Fibroblast of skin of scalp (primary cell): ENCODE data around the gene LTBP4. TPM values are rescaled to one million over a fixed set of nuclear protein-coding genes. Genes with fewer than 3 reads are reported as not detected.
"Not testable (repeated sequence)": the region's sequence is repeated elsewhere in the genome, so short reads cannot be mapped to it uniquely, and the experiment has no call there.

Source experiments
- DNase-seq: peaks from one replicate; pipeline ENCODE4 v3.0.0-alpha.2; 2013
- polyA plus RNA-seq, 2 experiments: library from polyadenylated mRNA; unstranded; fragments of 120-200 nt; gene quantifications; one replicate each; pipeline ENCODE4 v1.2.1, GENCODE V29; 2013; ENCODE audit not compliant: insufficient read length in 2 of 2

The LTBP4 gene, protein sequence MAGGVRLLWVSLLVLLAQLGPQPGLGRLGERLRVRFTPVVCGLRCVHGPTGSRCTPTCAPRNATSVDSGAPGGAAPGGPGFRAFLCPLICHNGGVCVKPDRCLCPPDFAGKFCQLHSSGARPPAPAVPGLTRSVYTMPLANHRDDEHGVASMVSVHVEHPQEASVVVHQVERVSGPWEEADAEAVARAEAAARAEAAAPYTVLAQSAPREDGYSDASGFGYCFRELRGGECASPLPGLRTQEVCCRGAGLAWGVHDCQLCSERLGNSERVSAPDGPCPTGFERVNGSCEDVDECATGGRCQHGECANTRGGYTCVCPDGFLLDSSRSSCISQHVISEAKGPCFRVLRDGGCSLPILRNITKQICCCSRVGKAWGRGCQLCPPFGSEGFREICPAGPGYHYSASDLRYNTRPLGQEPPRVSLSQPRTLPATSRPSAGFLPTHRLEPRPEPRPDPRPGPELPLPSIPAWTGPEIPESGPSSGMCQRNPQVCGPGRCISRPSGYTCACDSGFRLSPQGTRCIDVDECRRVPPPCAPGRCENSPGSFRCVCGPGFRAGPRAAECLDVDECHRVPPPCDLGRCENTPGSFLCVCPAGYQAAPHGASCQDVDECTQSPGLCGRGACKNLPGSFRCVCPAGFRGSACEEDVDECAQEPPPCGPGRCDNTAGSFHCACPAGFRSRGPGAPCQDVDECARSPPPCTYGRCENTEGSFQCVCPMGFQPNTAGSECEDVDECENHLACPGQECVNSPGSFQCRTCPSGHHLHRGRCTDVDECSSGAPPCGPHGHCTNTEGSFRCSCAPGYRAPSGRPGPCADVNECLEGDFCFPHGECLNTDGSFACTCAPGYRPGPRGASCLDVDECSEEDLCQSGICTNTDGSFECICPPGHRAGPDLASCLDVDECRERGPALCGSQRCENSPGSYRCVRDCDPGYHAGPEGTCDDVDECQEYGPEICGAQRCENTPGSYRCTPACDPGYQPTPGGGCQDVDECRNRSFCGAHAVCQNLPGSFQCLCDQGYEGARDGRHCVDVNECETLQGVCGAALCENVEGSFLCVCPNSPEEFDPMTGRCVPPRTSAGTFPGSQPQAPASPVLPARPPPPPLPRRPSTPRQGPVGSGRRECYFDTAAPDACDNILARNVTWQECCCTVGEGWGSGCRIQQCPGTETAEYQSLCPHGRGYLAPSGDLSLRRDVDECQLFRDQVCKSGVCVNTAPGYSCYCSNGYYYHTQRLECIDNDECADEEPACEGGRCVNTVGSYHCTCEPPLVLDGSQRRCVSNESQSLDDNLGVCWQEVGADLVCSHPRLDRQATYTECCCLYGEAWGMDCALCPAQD (N-terminal part only)
- polyA plus RNA-seq (2013, experiment 1 of 2; ENCODE audit: insufficient read length), result 61.2 TPM
- 66.5 TPM for polyA plus RNA-seq (2013, experiment 2 of 2; ENCODE audit: insufficient read length)

DNA sequence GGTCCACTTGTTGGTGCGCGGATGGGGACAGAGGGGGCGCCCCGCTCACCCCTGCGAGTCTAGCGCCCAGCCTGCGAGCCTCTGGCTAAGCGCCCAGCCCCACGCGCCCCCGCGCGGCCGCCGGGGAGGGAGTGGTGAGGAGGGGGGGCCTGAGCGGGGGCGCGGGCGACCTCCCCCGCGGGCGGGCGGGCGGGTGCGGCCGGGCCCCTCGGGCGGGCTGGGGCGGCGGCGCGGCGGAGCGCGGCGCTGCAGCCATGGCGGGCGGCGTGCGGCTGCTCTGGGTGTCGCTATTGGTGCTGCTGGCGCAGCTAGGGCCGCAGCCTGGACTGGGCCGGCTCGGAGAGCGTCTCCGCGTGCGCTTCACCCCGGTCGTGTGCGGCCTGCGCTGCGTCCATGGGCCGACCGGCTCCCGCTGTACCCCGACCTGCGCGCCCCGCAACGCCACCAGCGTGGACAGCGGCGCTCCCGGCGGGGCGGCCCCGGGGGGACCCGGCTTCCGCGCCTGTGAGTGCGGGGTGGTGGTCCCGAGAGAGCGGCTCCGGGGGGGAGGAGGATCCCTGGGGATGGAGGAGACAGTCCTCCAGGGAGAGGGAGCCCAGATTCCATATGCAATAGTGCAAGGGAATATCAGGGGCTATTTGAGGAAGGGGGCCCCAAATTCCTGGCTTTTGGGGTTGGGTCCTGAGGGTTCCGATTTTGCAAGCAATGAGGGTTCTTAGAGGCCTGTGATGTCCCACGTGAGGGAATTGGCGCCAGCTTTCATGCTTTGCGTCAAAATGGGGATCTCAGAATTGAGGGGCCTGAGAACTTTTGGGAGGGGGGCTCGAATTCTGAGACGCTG, at the start of gene LTBP4:
TSS of gene LTBP4 (plus strand) at position 236 of the 841 bp plus-strand sequence. CDS start at position 255, 19 bp downstream.
- DNase-seq, result peak; percentile 32

DNA sequence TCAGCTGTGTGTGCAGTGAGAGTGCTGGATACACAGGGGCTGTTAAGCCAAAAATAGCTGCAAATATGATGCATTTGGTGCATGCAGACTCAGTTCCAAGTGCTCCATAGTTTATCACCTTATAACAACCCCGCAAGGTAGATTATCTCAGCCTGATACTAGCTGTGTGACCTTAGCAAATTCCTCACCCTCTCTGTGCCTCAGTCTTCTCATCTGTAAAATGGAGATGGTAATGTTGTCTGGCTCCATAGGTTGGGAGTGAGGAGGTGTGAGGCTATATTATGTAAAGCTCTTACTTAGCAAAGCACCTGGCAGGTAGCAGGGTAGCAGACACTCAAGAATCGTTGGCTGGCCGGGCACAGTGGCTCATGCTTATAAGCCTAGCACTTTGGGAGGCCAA, 48.3 kb upstream of the LTBP4 start:
- no peak for DNase-seq

DNA sequence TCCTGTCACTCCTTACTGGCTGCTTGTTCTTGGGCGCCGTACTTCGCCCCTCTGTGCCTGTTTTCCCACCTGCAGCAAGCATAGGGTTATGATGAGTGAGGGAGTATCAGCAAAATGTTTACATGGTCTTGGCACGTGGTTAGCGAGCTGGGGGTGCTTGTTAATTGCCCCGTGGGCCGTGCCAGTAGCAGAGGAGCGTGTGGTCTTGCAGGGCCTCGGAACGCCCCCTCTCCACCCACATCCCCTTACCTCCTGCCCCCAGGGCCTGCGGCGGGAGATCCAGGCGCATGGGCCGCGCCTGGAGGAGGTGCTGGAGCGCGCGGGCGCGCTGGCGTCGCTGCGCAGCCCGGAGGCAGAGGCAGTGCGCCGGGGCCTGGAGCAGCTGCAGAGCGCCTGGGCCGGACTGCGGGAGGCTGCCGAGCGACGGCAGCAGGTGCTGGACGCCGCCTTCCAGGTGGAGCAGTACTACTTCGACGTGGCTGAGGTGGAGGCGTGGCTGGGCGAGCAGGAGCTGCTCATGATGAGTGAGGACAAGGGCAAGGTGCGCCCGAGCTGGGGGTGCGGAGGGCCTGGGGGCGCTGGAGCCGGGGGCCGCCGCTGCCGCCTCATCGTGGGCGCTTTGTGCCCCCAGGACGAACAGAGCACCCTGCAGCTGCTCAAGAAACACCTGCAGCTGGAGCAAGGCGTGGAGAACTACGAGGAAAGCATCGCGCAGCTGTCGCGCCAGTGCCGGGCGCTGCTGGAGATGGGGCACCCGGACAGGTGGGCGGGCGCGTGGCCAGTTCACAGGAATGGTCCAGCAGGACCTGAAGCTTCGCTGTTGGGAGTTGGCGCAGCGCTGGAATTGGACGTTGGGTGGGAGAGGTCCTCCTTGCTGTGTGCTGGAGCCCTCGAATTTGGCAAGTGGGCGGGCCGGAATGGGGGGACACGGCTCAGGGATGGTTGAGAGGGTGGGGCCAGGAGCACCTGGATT, 47.0 kb upstream of the LTBP4 start:
- no peak for DNase-seq

DNA sequence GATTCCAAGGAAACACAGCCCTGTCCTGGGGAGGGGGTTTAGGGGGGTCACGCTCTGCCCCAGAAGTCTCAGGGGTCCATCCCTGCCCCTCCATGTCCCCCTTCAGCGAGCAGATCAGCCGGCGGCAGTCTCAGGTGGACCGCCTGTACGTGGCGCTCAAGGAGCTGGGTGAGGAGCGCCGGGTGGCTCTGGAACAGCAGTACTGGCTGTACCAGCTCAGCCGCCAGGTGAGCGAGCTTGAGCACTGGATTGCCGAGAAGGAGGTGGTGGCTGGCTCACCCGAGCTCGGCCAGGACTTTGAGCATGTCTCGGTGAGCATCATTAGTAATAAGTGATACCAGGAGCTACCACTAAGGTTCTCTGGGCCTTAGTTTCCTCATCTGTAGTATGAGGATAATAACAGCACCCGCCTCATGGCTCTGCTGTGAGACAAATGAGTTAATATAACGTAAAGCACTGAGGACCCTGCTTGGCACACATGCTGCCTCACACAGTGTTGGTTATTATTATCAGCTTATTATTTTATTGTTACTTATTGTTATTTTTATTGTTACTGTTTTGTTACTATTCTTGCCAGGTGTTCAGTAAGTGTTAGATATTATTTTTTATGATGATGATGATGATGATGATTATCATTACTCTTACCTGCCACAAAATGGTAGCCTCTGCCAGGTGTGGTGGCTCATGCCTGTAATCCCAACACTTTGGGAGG, 45.0 kb upstream of the LTBP4 start:
- DNase-seq, result no peak

DNA sequence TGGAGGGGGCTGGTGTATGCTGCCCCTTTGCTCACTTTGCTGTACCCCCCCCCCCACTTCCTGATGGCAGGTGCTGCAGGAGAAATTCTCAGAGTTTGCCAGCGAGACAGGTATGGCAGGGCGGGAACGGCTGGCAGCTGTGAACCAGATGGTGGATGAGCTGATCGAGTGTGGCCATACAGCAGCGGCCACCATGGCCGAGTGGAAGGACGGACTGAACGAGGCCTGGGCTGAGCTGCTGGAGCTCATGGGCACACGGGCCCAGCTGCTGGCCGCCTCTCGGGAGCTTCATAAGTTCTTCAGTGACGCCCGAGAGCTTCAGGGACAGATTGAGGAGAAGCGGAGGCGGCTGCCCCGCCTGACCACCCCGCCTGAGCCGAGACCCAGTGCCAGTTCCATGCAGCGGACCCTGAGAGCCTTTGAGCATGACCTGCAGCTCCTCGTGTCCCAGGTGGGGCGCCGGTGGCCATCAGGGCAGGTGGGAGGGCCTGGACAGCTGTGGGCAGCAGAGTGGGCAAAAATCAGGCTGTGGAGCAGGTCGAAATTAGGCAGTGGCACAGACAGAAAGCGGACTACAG, 44.1 kb upstream of the LTBP4 start:
- no peak for DNase-seq

DNA sequence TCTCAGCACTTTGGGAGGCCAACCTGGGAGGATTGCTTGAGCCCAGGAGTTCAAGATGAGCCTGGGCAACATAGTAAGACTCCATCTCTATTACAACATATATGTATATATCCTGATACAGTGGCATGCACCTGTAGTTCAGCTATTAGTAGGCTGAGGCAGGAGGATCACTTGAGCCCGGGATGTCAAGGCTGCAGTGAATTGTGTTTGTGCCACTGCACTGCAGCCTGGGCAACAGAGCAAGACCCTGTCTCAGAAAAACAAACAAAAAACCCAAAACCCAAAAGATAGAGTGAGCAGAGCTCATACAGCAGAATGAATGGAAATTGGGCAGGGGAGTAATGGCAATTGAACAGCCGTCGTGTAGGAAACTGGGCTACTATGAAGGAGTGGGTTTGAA, 41.8 kb upstream of the LTBP4 start:
- no peak for DNase-seq

DNA sequence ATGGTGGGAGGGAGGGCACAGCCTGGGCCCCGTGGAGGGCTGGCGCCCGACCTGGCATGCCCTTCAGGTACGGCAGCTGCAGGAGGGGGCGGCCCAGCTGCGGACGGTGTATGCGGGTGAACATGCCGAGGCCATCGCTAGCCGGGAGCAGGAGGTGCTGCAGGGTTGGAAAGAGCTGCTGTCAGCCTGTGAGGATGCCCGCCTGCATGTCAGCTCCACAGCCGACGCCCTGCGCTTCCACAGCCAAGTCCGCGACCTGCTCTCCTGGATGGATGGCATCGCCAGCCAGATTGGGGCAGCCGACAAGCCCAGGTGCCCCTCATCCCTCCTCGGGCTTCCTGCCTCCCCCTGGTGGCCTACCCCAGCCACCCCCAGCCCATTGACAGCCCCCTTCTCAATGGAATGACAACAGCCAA, 41.1 kb upstream of the LTBP4 start:
- no peak for DNase-seq

DNA sequence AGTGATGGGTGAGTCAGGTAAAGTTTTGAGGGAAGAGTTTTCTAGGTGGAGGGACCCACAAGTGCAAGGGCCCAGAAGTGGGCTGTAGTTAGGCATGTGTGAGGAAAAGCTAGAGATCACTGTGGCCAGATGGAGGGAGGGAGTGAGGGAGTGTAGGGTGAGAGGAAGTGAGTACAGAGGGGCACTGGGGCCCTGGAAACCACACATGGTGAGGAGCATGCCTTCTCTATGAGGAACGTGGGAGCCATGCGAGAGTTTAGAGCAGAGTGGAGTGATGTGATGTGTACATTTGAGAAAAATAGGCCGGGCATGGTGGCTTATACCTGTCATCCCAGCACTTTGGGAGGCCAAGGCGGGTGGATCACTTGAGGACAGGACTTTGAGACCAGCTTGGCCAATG, 39.2 kb upstream of the LTBP4 start:
- DNase-seq, result no peak

DNA sequence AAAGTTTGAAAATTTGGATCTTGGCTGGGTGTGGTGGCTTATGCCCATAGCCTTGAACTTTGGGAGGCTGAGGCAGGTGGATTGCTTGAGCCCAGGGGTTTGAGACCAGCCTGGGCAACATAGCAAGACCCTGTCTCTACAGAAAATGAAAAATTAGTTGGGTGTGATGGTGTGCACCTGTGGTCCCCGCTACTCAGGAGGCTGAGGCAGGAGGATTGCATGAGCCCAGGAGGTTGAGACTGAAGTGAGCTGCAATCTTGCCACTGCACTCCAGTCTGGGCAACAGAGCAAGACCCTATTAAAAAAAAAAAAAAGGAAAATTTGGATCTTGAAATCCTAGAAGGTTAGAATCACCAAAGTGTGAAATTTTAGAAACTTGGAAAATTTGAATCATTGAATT, 36.6 kb upstream of the LTBP4 start:
- not testable (repeated sequence) for DNase-seq

DNA sequence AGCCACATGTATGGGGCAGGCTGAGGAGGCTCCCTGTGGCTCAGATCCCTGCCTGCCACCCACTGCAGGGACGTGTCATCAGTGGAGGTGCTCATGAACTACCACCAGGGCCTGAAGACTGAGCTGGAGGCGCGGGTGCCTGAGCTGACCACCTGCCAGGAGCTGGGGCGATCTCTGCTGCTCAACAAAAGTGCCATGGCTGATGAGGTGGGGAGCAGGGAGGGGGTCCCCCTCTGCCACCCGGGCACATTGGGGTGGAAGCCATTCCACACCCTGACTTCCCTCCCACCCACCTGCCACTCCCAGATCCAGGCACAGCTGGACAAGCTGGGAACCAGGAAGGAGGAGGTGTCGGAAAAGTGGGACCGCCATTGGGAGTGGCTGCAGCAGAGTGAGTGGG, 35.8 kb upstream of the LTBP4 start:
- no peak for DNase-seq

DNA sequence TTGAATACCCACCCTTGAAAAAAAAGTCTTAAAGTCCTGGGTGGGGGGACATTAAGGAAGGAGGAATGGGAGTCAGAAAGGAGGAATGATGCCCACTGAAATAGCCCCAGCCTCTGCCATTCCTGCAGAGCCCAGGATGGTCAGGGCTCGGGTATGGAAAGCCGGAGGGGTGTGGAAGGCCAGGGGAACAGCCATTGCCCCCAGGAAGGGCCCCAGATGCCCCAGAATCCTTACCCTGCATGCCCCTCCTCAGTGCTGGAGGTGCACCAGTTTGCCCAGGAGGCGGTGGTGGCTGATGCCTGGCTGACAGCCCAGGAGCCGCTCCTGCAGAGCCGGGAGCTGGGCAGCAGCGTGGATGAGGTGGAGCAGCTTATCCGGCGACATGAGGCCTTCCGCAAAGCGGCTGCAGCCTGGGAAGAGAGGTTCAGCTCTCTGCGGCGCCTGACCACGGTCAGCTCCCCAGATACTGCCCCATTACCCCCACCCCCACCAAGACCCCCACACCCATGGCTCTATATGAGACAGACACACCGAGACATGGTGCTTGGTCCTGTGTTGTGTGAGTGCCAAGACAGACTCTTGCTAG, 35.2 kb upstream of the LTBP4 start:
- no peak for DNase-seq

DNA sequence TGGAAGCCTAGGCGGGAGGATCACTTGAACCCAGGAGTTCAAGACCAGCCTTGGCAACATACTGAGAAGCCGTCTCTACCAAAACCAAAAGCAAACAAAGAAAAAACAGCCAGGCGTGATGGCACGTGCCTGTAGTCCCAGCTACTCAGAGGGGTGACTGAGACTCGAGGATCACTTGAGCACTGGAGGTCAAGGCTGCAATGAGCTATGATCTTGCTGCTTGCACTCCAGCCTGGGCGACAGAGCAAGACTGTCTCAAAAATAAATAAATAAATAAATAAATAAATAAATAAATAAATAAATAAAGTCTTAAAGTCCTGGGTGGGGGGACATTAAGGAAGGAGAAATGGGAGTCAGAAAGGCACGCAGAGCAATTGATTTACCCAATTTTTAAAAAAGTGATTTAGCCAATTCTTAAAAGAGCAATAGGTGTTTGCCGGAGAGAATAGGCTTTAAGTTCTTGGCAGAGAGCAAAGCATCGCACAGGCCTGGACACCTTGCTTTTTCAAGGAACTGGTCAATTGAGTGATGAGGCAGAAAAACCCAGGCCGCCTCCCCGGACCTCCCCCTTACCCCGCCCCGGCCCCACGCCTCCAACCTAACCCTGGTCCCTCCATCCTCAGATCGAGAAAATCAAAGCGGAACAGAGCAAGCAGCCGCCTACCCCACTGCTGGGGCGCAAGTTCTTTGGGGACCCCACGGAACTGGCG, 34.0 kb upstream of the LTBP4 start:
- no peak for DNase-seq

DNA sequence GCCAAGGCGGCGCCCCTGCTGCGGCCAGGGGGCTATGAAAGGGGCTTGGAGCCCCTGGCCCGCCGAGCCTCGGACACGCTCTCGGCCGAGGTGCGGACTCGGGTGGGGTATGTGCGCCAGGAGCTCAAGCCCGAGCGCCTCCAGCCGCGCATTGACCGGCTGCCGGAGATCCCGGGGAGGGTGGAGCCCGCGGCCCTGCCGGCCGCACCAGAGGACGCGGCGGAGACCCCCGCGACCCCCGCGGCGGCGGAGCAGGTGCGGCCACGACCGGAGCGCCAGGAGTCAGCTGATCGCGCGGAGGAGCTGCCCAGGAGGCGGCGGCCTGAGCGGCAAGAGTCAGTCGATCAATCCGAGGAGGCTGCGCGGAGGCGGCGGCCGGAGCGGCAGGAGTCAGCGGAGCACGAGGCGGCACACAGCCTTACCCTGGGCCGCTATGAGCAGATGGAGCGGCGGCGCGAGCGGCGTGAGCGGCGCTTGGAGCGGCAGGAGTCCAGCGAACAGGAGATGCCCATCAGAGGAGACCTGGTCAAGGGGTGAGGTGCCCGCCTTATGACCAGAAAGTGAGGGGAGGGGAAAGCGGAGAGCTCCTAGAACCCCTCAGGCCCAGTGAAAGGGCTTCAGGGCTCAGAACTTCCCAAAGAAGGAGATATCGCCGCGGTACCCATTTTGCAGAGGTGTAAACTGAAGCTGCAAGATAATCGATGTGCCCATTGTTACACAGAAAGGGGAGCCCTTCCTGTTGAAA, 33.2 kb upstream of the LTBP4 start:
- no peak for DNase-seq

DNA sequence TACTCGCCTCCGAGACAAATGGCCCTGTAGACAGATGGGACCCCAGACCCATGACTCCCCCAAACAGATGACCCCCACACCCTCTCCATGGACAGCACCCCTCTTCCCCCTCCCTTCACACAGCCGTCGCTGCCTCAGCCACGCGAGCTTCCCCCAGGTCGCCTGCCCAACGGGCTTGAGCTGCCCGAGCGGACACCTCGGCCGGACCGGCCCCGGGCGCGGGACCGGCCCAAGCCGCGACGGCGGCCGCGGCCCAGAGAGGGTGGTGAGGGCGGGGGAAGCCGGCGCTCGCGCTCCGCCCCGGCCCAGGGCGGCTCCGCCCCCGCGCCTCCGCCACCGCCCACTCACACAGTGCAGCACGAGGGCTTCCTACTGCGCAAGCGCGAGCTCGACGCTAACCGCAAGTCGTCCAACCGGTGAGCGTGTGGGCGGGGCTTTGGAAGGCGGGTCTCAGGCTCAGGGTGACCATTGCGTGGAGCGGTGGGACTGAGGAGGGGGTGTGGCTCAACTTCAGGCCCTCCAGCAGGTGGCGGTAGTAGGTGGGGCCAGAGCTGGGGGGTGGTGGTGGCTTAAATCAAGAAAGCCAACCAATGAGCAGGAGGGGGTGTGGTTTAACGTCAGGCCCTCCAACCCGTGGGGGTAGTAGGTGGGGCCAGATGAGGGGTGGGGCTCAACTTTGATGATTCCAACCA, 30.7 kb upstream of the LTBP4 start:
- peak; percentile 99 for DNase-seq

DNA sequence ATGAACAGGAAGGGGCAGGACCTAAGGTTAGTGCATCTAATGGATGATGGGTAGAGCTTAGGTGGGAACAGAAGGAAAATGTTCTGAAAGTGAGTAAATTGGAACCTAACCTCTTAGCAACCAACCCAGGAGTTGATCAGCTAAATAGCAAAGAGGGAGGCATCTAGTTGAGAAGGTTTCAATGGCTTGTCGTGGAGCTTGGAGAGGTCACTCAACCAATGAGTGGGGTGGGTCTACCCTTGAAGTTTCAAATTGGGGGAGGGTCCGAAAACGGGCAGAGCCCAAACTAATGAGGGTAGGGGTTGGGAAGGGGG, 30.2 kb upstream of the LTBP4 start:
- no peak for DNase-seq

DNA sequence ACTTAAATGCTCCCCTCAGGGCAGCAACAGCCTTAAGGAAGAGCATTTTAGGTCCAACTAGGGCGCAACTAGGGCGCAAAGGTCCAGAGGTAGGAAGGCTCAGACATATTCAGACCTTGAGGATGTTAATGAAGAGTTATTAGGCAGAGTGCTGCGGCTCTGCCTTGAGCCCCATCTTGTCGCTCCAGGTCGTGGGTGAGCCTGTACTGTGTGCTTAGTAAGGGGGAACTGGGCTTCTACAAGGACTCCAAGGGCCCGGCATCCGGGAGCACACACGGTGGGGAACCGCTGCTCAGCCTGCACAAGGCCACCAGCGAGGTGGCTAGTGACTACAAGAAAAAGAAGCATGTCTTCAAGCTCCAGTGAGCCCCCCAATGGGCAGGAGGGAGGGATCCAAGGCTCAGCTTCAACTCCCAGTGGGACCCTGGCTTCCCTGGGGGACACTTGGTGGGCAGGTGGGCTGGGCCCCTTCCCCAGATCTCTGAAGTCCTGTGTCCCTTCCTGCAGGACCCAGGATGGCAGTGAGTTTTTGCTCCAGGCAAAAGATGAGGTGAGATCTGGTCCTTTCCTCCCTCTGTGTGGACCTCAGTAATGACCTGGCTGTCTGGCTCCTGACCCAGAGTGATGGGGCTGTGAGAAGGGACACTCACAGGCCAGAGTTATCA, 29.2 kb upstream of the LTBP4 start:
- DNase-seq, result no peak
